ENCODE data around the gene MAB21L1.

DNA sequence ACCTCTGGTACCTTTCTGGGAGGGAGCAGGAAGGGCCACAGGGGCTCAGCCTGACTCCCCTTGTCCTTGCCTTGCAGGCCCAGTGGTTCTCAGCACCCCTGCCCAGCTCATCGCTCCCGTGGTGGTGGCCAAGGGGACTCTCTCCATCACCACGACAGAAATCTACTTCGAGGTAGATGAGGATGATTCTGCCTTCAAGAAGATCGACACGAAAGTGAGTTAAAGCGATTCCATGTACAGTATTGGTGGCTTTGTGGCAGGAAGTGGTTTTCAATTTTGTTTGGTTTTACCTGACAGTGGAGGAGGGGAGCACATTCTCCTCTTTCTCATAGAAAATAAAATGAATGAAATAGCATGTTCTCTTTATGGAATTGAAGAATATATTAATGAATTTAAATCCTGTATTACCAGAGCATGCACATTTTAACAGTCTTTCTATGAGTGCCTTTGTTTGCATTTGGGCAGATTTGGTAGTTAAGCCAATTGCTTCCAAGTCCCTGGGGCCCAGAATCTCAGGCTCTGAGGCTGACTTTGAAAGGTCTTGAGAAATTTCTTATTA, 4.1 kb downstream of the MAB21L1 start:
- TF ChIP-seq MEIS1 (CRISPR knock-in tag; IDR thresholded peaks at IDR 0.05; ENCODE audit: borderline replicate concordance), result no peak
- no peak for TF ChIP-seq ZNF530 (tag by site-specific recombination; IDR thresholded peaks at IDR 0.05; ENCODE audit: low read depth)
- TF ChIP-seq, protein P1, sequence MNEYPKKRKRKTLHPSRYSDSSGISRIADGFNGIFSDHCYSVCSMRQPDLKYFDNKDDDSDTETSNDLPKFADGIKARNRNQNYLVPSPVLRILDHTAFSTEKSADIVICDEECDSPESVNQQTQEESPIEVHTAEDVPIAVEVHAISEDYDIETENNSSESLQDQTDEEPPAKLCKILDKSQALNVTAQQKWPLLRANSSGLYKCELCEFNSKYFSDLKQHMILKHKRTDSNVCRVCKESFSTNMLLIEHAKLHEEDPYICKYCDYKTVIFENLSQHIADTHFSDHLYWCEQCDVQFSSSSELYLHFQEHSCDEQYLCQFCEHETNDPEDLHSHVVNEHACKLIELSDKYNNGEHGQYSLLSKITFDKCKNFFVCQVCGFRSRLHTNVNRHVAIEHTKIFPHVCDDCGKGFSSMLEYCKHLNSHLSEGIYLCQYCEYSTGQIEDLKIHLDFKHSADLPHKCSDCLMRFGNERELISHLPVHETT (tag by site-specific recombination; IDR thresholded peaks at IDR 0.05), result no peak

All from HEK293 (cell line).